EH (cell line): ENCODE data around the gene ZMIZ1.

Source experiments
- DNase-seq: peaks from one replicate; pipeline ENCODE4 v3.0.0-alpha.2; 2015; ENCODE audit warnings: low read depth

ZMIZ1 gene

DNA sequence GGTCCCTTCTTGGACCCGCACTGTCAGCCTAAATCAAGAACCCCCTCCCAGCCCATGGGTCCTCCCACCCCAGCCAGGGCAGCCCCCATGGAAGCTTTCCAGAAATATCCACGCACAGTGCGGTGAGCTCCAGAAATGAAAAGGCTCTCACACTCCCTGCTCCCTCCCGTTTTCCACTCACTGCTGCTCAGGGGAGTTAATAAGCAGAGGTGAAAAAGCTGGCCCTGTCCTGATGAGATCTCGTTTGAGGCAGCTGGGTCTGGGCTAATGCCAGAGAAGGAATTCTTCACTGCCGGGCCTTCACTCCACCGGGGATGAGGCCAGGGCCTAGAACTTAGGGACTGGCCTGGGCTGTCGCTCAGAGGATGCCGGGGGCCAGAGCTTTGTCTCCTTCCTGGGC is 102.2 kb downstream of the ZMIZ1 start:
- DNase-seq: no peak

DNA sequence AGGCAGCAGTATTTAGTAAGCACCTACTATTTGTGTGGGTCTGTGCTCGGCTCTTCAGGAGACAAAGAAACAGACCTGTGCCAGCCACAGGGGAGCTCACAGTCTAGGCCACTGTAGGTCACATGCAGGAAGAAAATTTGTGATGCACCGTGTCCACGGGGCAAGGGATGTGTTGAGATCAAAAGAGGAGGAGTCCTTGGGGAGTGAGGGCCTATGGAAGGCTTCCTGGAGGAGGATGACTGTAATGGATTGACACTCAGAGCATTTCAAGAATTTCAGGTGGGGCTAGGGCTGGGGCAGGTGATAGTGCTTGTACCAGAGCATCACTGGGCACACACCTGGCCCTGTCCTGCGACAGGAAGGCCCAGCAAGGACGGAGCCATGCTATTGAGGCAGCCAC is 102.7 kb downstream of the ZMIZ1 start:
- no peak for DNase-seq

DNA sequence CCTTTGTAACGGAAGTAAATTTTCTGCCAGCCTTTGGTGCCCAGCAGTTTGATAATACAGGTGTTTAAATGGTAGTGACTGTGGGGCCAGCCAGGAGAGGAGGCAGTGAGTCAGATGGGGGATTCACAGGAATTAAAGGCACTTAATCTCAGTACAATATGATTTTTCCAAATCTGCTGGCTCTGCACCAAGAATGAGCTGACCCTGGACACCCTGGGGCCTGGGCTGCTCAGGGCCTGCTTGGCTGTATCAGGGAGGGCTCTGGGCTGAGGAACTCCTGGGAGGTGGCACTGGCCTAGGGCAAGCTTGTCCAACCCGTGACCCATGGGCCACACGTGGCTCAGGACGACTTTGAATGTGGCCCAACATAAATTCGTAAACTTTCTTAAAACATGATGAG is 104.1 kb downstream of the ZMIZ1 start:
- DNase-seq: no peak

DNA sequence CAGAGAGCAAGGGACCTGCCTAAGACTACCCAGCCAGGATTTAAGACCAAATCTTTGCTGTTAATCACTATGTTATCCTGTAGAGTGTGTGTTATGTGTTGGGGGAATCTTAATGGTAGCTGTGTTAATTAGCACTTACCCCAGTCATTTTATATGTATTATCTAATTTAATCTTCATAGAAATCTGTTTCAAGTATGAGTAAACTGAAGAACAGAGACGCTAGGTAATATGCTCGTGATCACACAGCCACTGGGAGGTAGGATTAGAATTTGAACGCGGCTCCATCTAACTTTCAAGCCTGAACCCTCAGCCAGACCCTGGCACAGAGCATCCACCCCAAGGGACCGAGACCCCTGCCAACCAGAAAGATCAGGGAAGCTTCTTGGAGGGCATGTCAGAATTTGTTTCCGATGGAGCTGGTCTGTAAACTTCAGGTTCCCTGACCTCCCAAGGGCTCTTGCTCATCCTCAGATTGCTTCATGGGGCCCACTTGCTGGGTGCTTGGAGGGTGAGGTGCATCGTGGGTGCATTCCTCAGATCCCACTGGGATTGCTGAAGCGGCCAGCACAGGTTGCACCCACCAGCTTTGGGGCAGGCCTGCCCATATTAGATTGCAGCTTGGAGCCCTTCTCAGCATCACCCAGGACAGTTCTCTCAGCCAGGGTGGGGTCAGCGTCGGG is 105.0 kb downstream of the ZMIZ1 start:
- DNase-seq: no peak

DNA sequence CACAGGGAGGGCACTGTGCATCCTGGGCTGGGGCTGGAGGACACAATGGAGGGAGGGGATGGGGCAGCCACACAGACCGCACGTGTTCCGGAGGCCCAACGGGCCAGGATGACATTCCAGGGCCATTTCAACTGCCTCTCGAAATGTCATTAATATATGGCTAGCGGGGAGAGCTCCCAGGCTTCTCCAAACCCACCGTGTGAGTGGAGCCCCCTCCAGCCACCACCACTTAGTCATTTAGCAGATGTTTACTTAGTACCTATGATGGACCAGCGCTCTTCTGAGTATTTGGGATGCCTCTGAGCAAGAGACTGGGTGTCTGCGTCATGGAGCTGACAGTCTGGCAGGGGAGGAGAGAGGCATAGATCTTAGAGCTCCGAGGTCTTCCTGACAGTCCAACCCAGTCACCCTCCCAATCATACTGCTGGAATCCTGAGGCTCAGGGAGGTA is 107.3 kb downstream of the ZMIZ1 start:
- DNase-seq: peak; percentile 88

DNA sequence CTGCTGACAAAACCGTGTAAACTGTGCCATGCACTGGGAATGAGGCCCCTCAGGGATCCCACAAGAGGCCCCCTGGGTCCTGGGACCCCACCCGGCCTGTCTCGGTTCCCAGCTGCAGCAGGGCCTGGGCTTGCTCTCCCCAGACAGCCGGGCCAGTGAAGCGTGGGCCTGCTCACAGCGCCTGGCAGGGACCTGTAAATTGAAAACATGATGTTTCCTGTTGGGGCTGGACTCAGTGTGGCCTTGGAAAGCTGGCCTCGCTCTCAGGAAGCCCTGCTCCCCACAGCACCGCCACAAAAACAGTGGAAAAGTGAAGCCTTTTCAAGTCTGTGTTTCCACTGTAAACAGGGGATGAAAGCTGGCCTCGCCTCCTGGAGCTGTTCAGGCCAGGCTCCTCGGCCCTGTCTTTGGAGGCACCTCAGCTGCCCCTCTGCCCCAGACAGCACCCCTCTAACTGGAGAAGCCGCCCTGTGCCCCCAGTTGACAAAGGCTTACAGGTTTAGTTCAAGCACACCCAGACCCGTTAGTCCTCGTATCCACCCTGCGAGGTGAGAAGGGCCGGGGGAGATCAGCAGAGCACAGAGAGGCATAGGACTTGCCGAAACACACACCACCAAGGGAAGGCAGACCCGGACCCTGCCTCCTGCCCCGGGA is 108.3 kb downstream of the ZMIZ1 start:
- peak; percentile 56 for DNase-seq

DNA sequence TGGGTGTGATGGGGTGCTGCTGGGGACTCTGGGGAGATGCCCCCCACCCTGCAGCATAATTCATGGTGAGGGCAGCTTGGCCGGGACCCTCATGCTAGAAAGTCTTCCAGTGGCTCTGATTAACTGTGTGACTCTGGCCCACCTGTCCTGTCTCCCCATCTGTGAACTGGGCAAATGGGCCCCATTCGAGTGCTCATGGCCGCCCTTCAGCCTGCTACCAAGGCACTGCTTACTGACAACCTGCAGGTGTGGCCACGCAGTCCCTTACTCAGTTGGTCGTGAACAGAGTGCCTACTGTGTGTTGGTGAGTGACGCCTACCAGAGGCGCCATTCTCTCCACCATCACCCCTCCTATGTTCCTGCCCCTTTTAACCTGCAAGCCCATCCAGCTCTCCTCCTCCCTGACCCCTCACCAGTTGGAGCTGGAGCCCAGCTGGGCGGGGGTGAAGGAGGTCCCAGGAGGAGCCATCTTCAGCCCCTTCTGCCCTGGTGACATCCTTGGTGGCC is 109.4 kb downstream of the ZMIZ1 start:
- no peak for DNase-seq

DNA sequence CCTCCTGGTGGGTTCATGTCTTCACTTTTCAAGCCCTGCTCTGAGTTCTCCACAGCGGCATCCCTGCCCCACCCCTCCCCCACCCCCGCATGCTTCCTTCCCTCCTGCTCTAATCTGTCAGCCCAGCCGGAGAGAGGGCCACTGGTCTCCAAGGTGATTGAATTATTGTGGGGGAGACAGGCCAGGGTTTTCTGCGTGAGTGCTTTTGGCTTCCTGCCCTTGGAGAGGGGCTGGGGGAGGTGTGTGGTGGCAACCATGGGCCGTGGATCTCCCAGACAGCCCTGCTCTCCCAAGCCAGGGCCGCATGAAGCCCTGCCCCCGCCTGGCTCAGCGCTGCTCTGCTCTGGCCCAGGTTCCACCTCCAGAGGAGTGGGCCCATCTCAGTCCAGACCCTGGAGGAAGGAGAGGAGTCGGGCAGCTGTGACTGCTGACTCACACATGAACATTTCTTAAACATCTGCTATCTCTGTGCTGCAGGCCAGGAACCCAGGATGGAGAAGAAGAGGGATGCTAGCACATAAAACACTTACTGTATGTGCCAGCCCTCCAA is 109.9 kb downstream of the ZMIZ1 start:
- DNase-seq: peak; percentile 86

DNA sequence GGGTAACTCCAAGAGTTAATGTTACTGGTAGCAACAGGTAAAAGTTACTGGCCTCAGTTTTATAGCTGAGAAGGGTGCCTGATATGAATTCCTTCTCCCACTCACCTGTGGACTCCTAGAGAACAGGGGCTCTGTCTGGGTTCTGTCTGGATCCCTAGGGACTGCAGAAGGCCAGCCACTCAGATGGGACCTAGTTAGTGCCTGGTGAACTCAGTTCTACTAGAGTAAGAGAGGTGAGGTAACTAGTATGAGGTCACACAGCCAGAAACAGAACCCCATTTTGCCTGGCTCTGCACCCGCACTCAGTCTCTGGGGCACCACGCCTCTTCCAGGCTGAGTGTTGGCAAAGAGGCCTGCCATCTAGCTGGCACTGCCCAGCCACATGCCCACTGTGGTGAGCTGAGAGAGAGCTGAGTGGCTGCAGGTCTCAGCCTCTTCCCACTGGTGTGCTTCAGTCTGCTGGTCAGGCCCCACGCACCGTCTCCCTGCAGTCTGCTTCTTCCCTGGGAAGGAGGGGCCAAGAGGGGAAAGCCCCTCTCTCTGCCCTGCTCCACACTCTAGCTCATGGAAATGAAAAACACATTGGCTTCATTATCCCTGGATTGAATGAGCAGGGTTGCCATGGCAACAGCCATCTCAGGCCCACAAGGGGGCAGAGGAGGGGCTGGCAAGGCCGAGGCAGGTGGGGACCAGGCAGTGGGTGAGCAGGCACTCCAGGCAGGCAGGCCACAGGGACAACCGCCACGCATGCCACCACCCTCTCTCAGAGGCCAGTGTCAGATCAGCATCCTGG is 110.6 kb downstream of the ZMIZ1 start:
- peak; percentile 42 for DNase-seq

DNA sequence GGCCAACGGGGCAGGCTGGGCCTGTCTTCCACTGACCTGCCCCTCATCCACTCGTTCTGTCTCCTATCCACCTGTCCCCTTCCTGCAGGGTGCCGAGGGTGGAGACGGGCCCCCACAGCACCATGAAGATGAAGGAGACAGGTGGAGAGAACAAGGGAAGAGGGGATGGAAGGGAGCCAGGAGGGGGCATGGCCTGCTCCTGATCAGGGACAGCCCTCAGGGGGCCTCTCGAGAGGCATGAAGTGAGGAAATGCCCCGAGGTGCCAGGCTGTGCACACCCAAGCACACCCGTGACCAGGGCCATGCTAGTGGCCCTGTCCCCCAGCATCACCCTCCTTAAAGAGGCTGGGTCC is 111.2 kb downstream of the ZMIZ1 start:
- DNase-seq: no peak

DNA sequence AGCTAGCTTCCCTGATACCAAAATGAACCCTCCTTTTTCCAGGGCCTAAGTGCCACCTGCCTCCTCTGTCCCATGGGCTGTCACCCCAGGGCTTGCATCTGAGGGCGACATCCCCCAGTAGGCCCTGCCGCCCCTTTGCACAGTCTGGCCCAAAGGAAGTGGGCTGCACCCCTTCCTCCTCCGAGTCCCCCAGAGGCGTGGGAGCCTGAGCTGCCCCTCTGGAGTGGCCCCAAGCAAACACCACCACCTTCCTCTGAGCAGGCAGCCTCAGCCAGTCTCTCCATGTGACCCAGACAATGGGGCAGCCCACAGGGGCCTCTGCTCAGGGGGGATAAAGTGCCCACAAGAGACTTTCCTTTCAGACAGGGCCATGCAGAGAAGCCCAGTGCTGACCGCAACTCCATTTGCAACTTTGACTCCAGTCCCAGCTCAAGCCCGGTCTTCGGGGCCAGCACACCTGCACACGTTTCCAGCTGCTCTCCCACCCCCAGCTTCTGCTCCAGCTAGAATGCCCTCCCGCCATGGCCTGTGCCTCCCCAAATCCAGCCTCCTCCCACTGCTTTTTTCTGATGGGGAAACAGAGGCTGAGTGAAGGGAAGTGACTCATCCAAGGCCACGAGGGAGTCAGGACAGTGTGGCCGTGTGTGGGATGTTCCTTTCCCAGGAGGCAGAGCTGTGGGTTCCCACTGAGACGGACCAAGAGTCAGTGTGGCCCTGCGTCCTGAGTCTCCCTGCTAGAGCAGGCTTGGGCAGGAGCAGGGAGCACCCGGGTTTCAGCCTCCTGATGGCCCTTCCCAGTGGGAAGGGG is 111.9 kb downstream of the ZMIZ1 start:
- no peak for DNase-seq

DNA sequence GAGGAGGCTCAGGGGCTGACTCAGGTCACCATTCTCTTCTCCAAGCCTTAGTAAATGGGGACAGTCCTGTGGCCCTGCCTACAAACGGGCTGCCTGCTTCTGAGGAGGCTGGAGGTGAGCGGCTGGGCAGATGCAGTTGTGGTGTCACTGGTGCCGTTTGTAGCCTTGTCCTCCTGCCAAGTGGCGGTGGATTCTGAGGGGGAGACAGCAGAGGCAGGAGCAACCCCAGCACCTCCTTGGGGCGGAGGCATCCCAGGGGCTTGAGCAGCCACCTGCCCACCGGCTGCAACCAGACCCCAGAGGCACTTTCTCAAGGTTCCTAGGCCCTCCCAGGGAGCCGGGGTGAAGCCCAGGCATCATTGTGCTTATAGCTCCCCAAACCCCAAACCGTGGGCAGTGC is 112.5 kb downstream of the ZMIZ1 start:
- no peak for DNase-seq

DNA sequence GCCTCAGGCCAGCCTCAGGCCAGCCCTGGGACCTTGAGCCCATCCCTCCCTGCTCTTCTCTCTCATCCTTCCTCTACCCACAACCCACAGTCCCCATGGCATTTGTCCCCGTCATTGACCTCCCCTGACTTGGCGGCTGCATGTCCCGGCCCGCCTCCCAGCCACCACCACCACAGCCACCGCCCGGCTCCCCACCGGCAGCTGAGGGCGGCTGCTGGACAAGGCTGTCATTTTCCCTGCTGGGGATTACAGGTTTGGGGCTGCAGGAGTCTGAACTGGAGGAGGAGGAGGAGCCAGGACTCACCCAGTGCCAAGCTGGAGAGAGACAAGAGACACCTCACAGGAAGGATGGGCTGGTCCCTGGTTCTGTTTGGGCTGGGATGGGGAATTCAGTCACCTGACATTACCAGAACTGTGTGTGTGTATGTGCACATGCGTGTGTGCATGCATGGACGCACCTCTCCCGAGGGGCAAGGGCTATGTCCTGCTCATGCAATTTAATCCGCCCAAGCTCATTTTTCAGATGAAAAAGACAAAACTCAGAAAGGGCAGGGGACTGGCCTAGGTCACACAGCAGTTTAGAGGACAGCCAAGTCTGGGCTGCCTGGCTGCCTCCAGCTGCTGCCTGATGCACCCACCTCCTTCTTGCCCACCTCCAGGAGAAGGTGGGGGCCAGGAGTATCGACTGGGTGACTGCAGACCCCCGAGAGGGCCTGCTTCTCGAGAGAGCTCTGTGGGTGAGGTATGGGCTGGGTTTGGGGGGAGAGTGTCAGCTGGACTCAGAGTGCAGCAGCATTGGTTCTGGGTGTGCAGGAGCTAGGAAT is 113.1 kb downstream of the ZMIZ1 start:
- DNase-seq: no peak

DNA sequence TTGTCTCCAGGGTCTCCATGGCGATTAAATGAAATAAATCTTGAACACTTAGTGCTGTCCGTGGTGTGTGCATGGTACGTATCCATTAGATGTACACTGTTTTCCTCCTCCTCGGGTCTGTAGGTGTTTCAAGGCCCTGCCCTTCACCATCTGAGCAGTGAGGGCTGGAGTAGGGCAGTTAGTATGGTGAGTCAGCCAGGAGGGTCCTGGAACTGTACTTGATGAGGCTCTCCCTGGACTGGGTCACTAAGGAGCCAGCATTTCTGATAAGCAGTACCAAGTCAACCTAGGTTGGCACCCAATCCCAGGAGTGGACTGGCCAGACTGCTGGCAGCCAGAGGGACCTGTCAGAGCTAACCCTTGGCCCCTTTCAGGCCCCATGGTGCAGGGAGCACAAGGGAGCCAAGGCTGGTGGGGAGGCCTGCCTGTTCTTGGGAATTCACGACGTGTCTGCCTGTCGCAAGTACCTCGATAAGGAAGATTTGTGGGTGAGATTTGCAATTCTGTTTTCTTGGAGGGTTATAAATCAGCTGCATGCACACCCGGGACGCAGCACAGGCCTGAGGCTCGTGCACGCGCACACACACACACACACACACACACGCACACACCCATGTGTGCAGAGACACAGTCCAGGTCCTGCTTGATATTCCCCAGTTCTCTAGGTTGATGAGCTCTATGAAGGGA is 114.2 kb downstream of the ZMIZ1 start:
- no peak for DNase-seq

DNA sequence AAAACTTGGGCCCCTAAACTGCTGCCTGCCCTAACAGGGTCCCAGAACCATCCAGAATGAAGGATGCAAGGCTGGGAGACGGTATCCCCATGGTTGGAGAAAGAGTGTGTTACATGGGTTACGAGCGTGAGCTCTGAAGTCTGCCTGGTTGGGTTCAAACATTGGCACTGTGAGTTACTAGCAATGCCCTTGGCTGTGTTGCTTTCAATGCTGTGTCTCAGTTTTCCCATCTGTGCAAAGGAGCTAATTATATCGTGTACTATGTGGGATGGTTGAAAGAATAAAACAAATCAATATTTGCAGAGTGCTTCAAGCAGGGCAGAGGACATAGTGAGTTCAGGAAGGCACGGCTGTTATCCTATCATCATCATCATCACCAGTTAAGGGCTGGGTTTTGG is 114.7 kb downstream of the ZMIZ1 start:
- DNase-seq: no peak

DNA sequence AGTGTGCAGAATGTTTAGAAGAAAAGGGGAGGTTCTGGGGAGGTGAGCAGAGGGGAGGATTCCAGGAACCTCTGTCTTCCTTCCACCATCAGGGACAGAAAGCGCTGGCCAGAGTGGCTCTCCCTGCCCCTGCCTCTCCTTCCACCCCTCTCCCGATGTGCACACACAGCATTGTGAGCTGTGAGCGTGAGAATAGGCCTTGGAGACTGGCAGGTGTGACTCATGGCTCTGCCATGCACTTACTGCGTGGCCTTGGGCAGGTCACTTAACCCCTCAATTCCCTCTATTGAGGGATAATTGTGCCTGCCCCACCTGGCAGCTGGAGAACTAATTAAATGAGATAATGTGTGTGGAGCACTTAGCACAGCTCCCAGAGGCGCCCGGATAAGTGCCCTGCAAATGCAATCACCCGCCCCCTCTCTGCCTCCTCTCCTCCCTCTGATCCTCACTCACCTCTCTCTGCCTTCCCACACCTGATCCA is 115.4 kb downstream of the ZMIZ1 start:
- DNase-seq: peak; percentile 90

DNA sequence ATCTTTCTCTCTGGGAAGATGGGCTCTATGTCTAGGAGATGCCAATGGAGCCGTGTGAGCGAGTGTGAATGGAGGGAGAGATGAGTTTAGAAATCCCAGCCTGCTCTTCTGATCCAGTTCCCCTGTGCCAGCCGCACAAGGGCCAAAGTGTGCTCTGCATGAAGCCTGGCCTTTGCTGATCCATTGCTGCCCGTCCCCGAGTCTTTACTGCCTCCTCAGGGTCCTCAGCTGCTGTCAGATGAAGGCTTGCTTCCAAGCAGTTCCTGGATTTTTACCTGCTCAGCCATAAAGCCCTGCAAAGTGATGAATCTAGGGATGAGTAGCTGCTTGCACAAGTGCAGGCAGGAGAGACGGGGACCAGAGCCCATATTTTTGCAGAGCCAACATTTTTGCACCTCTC is 115.9 kb downstream of the ZMIZ1 start:
- DNase-seq: no peak

DNA sequence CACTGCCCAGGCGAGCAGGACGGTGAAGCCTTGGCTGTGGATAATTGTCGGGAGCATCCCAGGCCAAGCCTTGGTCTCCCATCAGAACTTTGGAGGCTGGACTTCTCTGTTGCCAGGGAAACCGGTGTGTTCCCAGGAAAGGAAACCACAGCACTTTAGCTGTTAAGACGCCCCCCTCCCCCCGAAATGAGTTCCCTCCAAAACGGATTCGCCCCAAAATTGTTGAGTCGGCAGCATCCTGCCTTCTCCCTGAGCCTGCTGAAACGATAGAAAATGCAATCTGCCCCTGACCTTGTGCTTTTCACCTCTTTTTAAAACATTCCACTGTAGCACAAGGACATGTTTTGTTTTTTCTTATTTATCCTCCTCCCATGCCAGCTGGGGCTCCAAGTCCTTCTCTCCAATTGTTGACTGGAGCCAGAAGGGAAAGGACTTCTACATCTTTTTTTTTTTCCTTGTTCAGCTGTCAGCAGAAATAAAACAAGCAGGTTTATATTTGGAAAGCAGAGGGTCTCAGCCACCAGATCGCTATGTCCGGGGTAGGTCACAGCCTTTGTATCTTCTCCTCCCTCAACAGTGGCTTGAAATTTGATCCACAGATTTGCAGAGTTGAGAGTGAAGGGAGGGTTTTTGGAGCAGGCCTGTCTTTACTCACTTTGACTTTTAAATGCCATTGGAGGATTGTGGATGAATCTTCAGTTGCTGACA is 116.5 kb downstream of the ZMIZ1 start:
- DNase-seq: peak; percentile 65

DNA sequence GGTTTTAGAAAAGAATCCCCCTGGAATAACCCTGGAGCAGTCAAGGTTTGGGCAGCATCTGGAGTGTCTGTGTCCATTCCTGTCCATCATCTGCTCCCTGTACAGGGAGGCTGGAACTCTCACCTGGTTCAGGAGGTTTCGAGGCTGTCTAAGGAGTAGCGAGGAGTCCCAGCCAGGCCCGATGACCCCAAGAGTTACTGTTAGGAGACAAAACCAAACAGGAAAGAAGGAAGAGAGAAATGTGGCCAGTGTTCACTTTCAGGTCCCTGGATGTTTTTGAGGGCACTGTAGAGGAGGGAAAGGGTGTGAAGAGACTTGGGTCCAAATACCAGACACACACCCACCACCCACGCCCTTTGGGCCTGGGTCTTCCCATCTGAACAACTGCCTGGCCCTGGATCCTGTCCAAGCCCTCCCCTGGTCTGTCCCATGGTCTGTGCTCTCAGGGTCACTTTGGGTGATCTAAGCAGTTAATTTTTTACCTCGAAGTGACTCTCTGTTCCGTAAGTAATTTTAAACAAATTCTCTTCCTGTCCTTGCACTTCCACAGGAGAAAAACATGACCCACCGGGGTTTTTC is 117.1 kb downstream of the ZMIZ1 start:
- no peak for DNase-seq
